ENCODE results near the gene HADHA.

- TF ChIP-seq CTCF (IDR thresholded peaks at IDR 0.05 in 4 of 5, conservative IDR thresholded peaks at IDR 0.05 in 1 of 5) (no peak), POLR2A (IDR thresholded peaks at IDR 0.05) (no peak)
Measured at GRCh38 chr2:26178246-26178645, 66.2 kb downstream of the HADHA start.

Measured in gastrocnemius medialis (tissue), 4 donors.